ENCODE data around the gene SMTN. TPM values are rescaled to one million over a fixed set of nuclear protein-coding genes. Genes with fewer than 3 reads are reported as not detected.
"Not testable (repeated sequence)": the region's sequence is repeated elsewhere in the genome, so short reads cannot be mapped to it uniquely, and the experiment has no call there.

The SMTN gene
- total RNA-seq = 9.8 TPM

DNA sequence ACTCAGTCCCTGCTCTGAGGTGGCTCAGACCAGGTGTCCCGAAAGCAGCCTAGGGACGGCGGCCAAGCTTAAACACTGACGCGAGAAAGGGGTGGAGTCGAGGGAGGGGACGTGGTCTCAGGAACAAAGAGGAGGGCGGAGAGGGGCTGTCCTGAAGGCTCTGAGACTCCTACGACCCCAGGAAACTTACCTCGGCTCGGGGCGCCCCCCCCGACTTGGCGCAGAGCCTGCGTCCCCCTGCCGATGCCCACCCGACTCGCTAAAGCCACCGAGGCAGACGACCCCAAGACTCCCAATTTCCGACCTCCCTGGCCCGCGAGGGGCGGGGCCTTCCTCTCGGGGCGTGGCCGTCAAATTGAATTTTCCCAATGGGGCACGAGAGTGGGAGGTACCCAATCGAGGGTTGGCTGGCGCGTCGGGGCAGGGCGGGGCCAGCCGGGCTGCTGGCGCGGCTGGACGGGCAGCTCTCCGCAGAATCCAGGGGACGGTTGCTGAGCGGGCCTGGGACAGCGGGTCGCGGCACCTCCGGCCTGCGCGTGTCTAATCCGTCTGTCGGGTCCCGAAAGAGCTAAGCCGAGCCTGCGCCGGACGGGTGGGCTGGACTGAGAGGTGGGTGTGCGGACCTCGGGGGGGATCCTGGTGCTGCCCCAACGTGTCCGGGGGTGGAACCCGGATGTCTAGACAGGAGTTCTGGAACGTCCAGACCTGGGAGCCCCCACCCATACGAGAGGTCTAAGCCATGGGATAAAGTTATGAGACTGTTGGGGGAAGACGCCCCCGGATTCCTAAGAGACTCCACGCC, at the start of gene SMTN:
SMTN (plus strand) TSS at position 471 of the 802 bp plus-strand sequence. CDS start 1,941 bp downstream, outside the sequence.
- peak; percentile 56 for DNase-seq

DNA sequence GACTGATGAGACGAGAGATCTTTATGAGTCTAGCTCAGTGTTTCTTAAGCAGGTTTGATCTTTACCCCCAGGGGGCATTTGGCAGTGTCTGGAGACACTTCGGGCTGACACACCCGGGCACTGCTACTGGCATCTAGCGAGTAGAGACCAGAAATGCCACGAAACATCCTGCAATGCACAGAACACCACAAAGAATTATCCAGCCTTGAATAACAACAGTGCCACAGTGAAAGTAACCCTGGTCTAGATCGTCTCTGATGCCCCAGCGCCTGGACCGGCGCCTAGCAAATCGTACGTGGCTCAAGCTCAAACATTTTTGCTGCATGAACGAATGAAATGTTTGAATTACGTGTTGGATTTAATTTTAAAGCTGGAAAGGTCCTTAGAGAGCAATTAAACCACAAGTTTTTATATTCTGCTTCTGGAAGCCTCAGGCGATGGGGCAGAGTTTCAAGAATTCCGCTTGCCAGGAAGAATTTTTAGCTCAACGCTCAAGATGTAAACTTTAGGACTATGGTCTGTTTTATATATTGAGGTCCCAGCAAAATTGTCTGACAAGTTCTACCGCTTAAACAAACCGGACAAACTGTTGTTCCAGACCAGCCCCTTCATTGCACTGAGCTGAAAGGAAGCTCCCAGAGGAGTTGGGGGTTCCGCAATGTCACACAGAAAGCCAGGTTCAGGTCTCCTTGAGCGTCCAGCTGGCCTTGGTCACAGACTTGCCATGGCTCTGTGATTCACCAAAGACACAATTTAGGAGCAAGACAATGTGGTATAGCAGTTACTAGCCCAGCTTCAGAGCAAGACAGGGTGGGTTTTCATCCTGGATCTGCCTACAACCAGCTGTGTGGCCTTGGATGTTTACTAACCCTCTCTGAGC, 44.2 kb upstream of the SMTN start:
- no peak for DNase-seq

DNA sequence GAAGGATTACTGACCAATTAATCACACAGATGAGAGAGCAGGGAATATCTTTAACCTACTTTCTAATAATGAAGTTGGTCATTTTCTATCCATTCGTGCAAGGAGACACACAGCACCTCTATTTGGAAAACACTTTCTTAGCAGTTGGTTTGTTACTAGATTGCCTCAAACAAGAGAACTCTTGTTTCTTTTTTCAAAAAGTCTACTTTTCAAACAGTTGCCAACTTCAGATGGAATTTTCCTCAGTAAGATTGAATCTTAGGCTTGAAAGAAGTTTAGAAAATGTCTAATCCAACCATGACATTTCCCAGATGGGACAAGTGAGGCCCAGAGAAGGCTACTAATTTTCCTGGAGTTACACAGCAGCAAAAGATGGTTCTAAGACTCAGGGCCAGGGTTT, 42.4 kb upstream of the SMTN start:
- no peak for DNase-seq

DNA sequence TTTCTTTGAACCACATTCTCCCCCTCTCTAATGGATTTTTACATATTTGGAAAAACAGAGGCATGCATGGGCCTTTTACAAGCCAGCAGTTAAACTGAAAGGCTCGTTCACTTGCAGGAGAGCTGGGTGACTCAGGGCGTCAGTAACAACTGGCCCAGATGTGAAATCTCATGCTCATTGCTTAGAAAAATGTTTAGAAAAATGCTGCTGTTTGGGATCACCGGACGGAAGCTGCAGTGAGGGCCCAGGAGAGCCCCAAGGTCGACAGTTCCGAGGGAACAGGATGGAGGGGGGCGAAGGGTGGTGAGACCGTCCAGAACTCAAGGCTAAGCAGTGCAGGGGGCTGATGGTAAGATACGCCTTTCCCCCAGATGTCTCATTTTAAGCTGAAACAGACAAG, 41.7 kb upstream of the SMTN start:
- no peak for DNase-seq

DNA sequence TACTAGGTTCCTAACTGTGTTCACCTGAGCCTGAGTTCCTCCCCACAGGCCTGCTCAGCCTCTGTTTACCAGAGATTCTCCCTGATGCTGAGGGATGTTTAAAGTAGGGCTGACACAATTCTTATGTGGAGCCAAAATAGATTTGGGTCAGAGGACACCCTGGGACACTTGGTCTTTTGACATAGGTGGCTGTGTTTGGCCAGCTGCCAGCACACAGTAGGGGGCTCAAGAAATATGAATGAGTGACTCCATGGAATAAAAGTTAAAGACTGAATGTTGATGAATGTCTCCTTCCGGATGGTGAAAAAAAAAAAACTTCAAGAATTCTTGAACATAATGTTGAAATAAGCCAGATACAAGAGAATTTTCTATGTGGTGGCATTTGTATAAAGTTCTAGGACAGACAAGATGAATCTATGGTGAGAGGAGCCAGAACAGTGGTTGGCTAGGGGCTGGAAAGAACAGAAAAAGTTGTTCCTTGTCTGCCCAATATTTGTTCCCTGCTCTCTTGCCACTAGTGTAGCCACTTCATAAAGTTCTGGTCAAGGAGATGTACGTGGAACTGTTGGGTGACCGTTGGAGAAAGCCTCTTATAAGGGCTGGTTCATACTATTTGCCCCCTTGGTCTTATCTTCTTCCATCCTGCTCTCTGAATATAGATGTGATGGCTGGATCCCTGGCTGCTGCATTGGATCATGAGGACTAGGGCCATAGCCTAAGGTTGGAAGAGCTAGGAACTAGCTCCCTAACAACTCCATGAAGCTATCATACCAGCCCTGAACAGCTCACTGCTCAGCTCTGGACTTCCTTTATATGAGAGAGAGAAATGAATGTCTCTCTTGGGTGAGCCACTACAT, 40.3 kb upstream of the SMTN start:
- DNase-seq = no peak

DNA sequence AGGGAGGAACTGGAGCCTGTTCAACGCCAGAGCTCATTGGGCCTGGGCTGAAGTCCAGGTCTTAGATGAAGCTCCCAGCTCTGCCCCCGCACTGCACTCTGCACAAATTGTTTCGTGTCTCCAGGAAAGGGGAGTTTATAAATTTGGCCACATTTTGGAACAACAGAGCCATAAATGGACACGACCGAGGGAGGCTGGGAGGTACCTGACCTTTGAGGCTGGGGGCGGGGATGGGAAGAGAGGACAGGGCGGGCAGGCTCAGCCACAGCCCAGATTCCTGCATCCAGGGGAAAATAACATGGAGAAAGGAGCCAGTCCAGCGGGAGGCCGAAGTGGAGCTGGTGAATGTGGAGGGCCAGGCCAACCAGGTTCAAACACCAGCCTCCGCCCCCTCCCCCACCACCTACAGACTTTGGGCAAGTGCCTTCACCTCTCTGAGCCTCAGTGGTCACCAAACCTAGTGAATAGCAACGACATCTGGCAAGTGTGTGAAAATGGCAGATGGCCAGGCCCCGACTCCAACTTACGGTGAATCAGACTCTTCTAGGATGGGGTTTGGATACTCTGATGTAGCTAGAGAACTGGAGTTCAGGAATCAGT, 36.8 kb upstream of the SMTN start:
- no peak for DNase-seq

DNA sequence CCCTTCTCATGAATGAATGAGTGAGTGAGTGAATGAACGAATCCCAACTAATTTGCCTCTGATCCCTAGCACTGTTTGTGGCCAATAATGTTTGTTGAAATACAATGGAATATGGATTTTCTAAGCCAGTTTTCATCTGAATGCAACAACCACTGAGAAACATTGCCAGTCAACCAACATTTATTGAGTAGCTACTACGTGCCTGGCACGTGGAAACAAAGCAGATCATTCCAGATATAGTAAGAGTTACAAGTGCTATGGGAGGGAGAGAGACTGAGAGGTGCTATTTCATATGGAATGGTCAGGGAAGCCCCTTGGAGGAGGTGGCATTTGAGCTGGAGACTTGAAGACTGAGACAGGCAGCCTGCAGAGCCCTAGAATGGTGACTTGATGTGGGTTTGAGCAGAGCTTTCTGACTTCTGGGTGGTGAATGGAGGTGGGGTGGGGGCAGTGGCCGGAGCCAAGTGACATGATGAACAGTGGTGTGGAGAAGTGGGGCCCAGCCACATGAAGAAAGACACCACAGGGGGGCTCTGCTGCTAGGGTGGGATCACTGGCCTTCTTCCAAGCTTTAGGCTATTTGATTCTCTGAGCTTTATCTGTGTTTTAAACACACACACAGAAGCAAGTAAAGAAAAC, 35.1 kb upstream of the SMTN start:
- no peak for DNase-seq

DNA sequence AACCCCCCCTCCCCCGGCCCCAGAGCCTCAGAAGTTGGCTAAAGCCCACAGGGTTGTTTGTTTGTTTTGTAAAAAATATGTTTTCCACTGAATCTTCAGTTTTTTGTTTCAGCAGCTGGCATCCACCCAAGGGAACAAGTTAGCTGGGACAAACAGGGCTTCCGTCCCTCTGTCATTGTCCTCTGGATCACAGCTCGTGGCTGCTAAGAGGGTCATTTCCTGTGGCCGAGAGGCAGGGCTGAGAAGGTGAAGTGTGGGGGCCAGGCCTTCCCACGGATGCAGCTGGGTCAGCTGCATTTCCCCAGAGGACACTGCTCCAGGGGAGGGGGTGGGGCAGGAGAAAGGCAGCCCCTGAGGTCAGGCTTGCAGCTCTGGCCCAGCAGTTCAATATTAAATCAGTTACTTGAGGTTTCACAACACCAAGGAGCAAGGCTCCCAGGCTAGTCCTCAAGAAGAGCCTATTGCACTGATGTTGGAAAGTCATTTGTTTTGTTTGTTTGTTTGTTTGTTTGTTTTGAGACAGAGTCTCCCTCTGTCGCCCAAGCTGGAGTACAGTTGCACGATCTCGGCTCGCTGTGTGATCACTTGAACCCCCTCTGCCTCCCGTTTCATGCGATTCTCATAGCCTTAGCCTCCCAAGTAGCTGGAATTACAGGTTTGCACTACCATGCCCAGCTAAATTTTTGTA, 34.4 kb upstream of the SMTN start:
- DNase-seq = no peak

DNA sequence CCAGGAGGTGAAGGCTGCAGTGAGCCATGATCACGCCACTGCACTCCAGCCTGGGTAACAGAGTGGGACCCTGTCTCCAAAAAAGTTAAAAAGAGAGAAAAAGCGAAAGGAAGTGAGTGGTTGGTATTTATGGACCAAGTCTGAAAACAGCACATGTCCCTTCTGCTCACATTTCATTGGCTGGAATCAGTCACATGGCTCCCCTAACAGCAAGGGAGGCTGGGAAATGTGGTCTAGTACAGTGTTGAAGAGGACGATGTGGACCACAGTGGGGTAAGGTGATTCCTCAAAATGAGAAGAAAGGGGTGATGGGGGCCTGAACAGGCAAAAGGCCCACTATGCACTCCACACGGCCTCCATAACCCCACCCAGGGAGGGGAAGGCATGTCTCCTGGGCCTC, 32.5 kb upstream of the SMTN start:
- DNase-seq = no peak

DNA sequence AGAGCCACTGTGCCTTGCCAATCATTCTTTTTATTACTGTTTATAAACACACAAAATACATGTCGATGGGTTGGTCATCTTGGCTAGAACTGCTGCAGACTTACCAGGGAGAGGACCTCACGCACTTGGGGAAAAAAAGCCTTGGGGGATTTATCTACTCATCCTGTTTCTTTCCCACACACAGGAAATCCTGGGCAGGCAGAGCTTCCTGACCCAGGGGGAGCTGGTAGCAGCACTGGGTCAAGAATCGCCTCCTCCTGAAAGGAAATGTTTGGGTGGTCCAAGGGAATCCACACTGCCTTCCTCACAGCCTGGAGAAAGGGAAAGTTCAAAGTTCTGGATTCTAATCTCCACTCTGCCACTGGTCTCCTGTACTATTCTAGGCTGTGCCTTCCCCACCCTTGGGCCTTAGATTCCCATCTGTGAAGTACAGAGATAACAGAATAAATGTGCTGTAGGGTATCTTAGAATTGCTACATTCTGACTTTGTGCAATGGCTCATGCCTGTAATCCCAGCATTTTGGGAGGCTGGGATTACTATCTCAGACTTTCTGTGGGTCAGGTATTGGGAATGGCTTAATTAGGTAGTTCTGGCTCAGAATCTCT, 31.2 kb upstream of the SMTN start:
- no peak for DNase-seq

DNA sequence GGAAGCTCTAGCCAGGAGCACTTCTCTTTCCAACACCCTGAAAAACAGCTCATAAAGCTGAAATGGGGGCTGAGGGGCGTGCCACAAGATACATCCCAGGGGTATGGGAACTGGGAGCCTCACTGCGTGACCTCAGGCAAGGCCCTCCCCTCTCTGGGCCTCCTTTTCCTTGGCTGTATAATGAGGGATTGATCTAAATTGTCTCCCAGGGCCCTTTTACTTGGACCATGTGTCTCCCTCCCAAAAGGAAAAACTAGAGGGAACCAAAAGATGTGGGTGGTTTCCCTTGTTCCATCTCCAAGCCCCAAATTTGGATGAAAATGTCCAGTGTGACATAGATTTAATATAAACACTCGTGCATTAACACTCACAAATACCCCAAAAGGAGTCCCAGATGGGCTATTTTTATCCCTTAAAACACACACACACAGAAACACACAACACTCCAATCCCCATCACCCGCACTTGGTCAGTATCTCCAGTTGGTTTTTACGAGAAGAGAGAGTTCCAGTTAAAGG, 25.9 kb upstream of the SMTN start:
- DNase-seq = no peak

DNA sequence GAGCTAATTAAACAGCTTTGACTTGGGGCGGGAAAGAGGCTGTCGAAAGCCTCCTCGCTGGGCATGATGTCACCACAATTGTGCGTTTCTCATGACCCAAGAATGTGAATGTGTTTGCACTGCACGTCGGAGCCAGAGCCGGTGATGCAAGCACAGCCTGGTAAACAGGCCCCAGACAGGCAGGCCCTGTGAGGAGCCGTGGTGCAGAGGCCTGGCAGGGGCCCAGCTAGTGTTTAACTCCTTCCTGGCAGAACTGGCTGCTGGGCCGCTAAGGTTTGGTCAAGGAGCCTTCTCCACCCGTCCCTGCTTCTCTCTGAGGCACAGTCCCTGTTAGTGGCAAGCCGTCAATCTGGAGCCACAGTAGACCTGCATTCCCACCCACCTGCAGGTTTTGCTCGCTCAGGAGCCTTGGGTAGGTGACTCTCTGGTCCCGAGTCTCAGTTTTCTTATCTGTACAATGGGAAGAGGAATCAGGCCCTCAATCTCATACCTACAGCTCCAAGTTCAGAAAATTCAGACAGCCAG, 25.4 kb upstream of the SMTN start:
- DNase-seq = peak; percentile 8

DNA sequence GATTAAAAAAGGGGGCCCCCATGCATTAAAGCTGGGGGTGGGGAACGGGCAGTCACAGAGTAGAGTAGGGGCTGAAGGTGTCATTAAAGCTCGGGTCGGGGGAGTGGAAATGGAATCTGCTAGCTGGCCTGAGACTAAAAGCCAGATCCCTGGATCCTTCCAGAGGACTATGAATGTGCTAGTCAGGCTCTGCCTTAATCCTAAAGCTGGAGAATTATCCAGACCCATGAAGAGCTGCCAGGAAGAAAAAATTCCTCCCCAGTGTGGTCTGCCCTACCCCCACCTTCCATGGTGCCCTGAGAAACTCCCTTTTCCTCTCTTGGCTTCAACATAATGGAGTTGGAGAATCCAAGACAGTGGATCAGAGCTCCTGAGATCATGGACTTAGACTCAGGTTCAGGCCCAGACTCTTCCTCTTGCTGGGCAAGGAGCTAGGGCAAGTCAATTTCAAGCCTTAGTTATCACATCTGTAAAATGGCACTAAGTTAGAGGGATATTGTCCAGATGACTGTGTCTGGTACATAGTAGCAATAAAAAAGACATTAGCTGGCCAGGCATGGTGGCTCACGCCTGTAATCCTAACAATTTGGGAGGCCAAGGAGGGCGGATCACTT, 24.0 kb upstream of the SMTN start:
- no peak for DNase-seq

DNA sequence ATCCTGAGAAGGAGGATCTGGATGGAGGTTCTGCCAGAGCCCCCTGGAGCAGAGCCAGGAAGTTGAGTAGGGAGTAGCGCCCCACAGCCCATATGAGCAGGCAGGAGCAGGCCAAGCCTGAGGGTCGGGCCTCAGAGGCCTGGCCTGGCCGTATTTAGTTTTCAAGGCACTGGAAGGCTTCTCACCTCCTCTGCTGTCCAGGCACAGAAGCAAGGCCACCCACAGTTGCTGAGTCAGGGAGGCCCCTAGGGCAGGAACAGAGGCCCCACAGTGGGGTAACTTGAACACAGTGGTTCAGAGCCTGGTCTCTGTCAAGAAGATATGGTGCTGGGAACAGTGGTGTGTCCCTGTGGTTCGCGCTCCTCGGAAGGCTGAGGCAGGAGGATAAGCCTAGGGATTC, 21.5 kb upstream of the SMTN start:
- not testable (repeated sequence) for DNase-seq

DNA sequence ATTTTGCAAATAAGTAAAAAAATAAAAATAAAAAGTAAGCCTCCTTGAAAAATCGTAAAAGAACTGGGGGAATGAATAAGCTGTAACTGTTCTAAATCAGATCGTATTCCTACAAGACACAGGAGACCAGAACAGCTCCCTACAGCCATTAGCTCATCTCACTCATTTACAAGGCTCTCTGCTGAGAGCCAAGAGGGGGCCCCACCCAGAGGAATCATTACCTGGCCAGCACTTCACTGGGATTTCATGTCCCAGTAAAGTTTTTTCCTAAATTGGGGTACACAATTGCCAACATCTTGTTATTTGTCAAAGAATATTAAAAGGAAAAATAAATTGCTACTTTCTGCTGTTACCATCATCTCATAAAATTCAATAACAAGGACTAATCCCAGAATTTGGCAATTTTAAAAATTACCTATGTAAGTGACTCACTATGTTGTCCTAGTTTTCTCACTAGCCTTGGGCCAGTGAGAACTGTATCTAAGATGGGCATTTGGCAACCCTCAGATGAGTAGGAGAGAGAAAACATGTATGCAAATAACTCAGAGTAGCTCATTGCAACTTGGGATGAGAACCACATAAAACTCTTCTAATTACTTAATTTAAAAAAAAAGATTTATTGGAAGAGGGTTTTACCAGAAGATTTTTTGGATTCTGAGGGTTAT, 18.4 kb upstream of the SMTN start:
- DNase-seq = no peak

DNA sequence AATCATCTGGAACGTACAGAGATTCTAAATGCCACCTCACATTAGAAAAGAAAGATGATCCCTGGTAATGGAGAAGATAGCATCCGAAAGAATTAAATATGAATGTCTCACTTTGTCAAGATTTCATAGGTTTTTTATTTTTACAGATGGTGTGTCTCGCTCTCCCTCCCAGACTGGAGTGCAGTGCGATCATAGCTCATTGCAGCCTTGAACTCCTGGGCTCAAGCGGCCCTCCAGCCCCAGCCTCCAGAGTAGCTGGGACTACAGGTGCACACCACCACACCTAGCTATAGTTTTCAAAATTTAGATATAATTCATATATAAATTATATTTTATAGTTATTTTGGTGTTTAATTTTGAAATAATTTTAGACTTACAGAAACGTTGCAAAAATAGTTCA, 16.7 kb upstream of the SMTN start:
- DNase-seq = no peak

DNA sequence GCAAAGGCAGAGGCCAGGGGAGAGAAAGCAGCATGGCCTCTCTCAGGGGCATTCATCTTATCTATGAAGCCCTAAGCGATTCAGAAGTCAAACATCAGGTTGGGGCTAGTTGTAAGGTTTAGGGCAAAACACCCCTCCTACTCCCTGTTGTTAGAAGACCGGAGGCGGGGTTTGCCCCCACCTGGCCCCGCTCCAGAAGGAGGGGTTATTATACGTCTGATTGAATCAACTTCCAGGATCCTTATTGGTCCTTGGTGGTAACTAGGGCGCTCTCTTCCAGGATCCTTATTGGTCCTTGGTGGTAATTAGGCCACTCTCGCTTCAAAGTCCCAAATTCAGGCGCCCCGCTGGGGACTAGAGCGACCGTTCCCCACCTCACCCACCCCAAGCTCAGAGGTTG, 12.1 kb upstream of the SMTN start:
- DNase-seq = no peak

DNA sequence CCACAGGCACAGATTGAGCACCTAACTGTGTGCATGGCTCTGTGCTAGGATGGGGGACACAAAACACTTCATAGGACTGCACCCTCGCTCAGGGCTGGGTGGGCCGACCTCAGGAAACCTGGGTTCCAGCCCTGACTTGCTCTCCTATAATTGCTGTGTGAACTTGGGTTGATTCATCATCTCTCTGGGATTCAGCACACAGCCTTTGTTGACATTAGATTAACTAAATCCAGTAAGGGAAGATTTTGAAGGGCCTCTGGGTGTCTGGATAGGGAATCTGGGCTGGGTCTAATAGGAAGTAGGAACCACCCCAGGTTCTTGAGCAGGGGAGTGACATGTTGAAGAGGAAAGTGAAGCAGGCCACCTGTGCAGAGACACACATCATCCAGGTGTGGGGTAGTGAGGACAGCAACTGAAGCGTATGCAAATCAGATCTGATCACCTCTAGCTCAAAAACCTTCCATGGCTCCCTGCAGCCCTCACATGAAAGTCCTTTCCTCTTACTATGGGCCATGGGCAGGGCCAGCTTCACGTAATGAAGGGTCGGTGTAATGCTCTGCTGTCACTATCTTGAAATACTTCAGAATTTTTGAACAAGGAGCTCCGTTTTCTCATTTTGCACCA, 11.3 kb upstream of the SMTN start:
- DNase-seq = not testable (repeated sequence)

DNA sequence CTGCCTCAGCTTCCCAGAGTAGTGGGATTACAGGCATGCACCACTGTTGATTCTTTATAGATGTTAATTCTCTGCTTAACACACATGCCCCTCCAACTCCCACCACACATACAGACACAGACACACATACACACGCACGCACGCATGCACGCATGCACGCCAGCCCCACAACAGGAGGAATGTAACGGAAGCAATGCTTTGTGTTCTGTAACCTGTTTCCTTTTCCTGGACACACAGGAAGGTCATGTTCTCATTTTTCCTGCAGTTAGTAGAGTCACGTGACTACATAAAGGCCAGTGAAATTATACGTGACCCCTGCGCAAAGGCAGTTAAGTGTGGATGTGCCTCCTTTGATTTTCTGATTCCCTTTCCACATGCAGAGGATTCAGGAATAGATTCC, 8.0 kb upstream of the SMTN start:
- not testable (repeated sequence) for DNase-seq

All from occipital lobe (tissue), 2 donors.